Vagina (tissue), 2 donors: Measurements from ENCODE around the gene IQGAP3. TPM values are rescaled to one million over a fixed set of nuclear protein-coding genes. Genes with fewer than 3 reads are reported as not detected.

Experiments used
- DNase-seq, 2 donors: peaks; one replicate each; pipeline ENCODE4 v3.0.0-alpha.2; 2017; ENCODE audit errors: extremely low spot score in 2 of 2
- H3K27ac ChIP-seq: fragments of 200-600 bp; sonication (generic); one replicate; pipeline ENCODE4 v1.5.1; 2019
- H3K27me3 ChIP-seq: fragments of 200-600 bp; sonication (generic); one replicate; pipeline ENCODE4 v1.5.1; 2019
- H3K36me3 ChIP-seq, 2 donors: fragments of 200-600 bp; sonication (generic); one replicate each; pipeline ENCODE4 v1.5.1; 2017 to 2019
- H3K4me1 ChIP-seq: fragments of 200-600 bp; sonication (generic); one replicate; pipeline ENCODE4 v1.5.1; 2019
- H3K4me3 ChIP-seq, 2 donors: fragments of 200-600 bp; sonication (generic); 1 replicate in 1 of 2; 2 replicates in 1 of 2; pipeline ENCODE4 v1.5.1; 2016 to 2019
- H3K9me3 ChIP-seq: fragments of 200-600 bp; sonication (generic); one replicate; pipeline ENCODE4 v1.5.1; 2019
- CTCF ChIP-seq, 3 experiments: fragments of 450-650 bp in 2 of 3; fragments of 200-600 bp in 1 of 3; sonication (generic) in 1 of 3; IDR thresholded peaks; one replicate each; pipeline ENCODE4 v1.5.1; 2017 to 2019; ENCODE audit warnings: antibody characterized with exemption in 3 of 3, mild to moderate bottlenecking in 2 of 3, moderate library complexity in 2 of 3
- POLR2A ChIP-seq, 2 donors: fragments of 450-650 bp; IDR thresholded peaks; one replicate each; pipeline ENCODE4 v1.6.1; 2017; ENCODE audit warnings: antibody characterized with exemption in 2 of 2, mild to moderate bottlenecking in 2 of 2, moderate library complexity in 2 of 2
- POLR2AphosphoS5 ChIP-seq, 2 donors: sonication (generic); formaldehyde crosslinking; IDR thresholded peaks; one replicate each; pipeline ENCODE4 v1.9.0; 2017; ENCODE audit warnings: antibody characterized with exemption in 2 of 2, mild to moderate bottlenecking in 2 of 2, low read depth in 1 of 2; ENCODE audit not compliant: insufficient read depth in 1 of 2
- intact Hi-C: fragments of 100-400 bp; cut with DNase I; formaldehyde crosslinking; loops from one replicate; pipeline ENCODE4 v1.15.1; 2023
- total RNA-seq: library from RNA; depleted of rRNA; stranded (reverse); fragments of >200 nt; gene quantifications from one replicate; pipeline ENCODE4 v1.2.3, GENCODE V29; 2016

IQGAP3 gene
- total RNA-seq, 1 donor from 2014 or later = 2.9 TPM

DNA sequence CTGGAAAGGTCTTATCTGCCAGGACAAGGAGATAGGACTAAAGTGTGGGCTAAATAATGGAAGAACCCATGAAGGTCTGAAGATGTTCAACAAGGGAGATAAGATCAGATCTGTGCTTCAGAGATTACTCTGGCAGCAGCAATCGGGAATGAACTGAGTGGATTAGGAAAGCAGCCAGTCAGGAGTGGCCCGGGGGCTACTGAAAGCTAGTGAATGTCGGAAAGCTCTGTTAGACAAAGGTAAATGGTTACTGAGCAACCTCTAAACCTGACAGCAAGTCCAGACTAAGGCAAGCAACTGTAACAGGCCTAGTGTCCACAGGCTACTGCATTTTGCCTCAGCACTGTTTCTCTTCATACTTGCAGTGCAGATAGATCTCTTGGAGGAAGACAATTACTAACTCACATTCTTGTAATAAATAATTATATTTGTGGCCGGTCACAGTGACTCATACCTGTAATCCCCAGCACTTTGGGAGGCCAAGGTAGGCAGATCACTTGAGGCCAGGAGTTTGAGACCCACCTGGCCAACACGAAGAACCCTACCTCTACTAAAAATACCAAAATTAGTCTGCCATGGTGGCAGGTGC, 12.5 kb downstream of the IQGAP3 start:
- Histone ChIP-seq H3K4me1 (no peaks in the 10 kb centered on the region), H3K27ac (no peak overlapping the region), H3K9me3 (no peaks in the 10 kb centered on the region), H3K36me3 (no peaks in the 10 kb centered on the region), H3K4me3 (no peak overlapping the region), H3K27me3 (no peaks in the 10 kb centered on the region)
- intact Hi-C loops = no loop called here
- TF ChIP-seq POLR2A (IDR thresholded peaks at IDR 0.05) (no peak), CTCF (IDR thresholded peaks at IDR 0.05) (no peak), POLR2AphosphoS5 (IDR thresholded peaks at IDR 0.05; ENCODE audit: insufficient read depth in 1 of 2, low read depth in 1 of 2) (no peak)
- no peak for DNase-seq

GRCh38 chr1:156559086-156559796, 13.1 kb downstream of the IQGAP3 start:
- intact Hi-C loops = no loop called here
- H3K9me3 ChIP-seq = no peaks in the 10 kb centered on the region
- no peaks in the 10 kb centered on the region for H3K27me3 ChIP-seq
- H3K27ac ChIP-seq = no peak overlapping the region
- no peak for DNase-seq
- no peaks in the 10 kb centered on the region for H3K36me3 ChIP-seq
- no peaks in the 10 kb centered on the region for H3K4me1 ChIP-seq
- H3K4me3 ChIP-seq = no peak overlapping the region
- TF ChIP-seq CTCF (IDR thresholded peaks at IDR 0.05) = no peak
- TF ChIP-seq POLR2A (IDR thresholded peaks at IDR 0.05) = no peak
- TF ChIP-seq POLR2AphosphoS5 (IDR thresholded peaks at IDR 0.05; ENCODE audit: insufficient read depth in 1 of 2, low read depth in 1 of 2) = no peak

GRCh38 chr1:156556354-156556753, 16.0 kb downstream of the IQGAP3 start:
- intact Hi-C loops = no loop called here
- no peak for DNase-seq
- Histone ChIP-seq H3K4me1 (no peaks in the 10 kb centered on the region), H3K27ac (no peak overlapping the region), H3K27me3 (no peaks in the 10 kb centered on the region), H3K9me3 (no peaks in the 10 kb centered on the region), H3K4me3 (no peak overlapping the region), H3K36me3 (no peaks in the 10 kb centered on the region)
- TF ChIP-seq CTCF (IDR thresholded peaks at IDR 0.05) (no peak), POLR2AphosphoS5 (IDR thresholded peaks at IDR 0.05; ENCODE audit: insufficient read depth in 1 of 2, low read depth in 1 of 2) (no peak), POLR2A (IDR thresholded peaks at IDR 0.05) (no peak)

DNA sequence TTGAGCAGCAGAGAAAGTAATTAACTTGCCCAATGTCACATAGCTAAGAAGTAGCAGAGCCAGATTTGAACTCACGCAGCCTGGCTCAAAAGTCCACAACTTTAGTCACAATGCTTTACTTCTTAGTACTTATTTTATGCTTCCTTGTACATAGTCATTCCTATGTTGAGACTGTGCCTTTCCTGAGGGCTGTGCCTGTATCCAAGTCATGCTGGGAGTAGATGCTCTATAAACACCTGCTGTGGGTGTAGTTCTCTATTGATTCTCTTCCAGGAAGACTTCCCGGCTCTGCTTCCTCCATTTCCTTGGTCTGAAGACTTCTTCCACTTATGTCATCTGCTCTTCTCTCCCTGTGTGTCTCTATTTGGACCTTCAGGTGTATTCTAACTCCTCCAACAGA, 16.6 kb downstream of the IQGAP3 start:
- Histone ChIP-seq H3K27ac (no peak overlapping the region), H3K36me3 (no peaks in the 10 kb centered on the region), H3K4me1 (no peaks in the 10 kb centered on the region), H3K4me3 (no peak overlapping the region), H3K27me3 (no peaks in the 10 kb centered on the region), H3K9me3 (no peaks in the 10 kb centered on the region)
- DNase-seq = no peak
- TF ChIP-seq POLR2A (IDR thresholded peaks at IDR 0.05) (no peak), POLR2AphosphoS5 (IDR thresholded peaks at IDR 0.05; ENCODE audit: insufficient read depth in 1 of 2, low read depth in 1 of 2) (no peak), CTCF (IDR thresholded peaks at IDR 0.05) (no peak)
- intact Hi-C loops = no loop called here

DNA sequence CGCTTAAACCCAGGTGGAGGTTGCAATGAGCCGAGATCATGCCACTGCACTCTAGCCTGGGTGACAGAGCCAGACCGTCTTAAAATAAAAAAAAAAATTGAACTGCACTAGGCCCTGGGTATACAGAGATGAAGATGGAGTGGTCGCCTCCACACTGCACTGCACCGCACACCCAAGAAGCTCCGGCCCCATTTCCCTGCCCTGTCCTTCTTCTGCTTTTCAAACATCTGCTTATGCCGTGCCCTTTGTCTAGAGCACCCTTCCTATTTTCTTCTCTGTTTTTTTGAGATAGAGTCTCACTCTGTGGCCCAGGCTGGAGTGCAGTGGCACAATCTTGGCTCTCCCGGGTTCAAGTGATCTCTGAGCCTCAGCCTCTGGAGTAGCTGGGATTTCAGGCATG, 17.4 kb downstream of the IQGAP3 start:
- Histone ChIP-seq H3K27me3 (no peaks in the 10 kb centered on the region), H3K4me3 (no peak overlapping the region)
- intact Hi-C loops = no loop called here

More for the DNA sequence above, 17.4 kb downstream of the IQGAP3 start:
- TF ChIP-seq POLR2A (IDR thresholded peaks at IDR 0.05) (no peak), CTCF (IDR thresholded peaks at IDR 0.05) (no peak), POLR2AphosphoS5 (IDR thresholded peaks at IDR 0.05; ENCODE audit: insufficient read depth in 1 of 2, low read depth in 1 of 2) (no peak)
- Histone ChIP-seq H3K27ac (no peak overlapping the region), H3K36me3 (no peaks in the 10 kb centered on the region), H3K9me3 (no peaks in the 10 kb centered on the region), H3K4me1 (no peaks in the 10 kb centered on the region)
- DNase-seq = no peak
